ENCODE results near the gene ZNF784. TPM values are rescaled to one million over a fixed set of nuclear protein-coding genes. Genes with fewer than 3 reads are reported as not detected.
"Not testable (repeated sequence)": the region's sequence is repeated elsewhere in the genome, so short reads cannot be mapped to it uniquely, and the experiment has no call there.

ZNF784 gene
- total RNA-seq, 3 donors from 2014 or later (not counting 1 experiment from before 2014, with no cell fraction given), result 6.4 to 7.9 (median 7.1) TPM

DNA sequence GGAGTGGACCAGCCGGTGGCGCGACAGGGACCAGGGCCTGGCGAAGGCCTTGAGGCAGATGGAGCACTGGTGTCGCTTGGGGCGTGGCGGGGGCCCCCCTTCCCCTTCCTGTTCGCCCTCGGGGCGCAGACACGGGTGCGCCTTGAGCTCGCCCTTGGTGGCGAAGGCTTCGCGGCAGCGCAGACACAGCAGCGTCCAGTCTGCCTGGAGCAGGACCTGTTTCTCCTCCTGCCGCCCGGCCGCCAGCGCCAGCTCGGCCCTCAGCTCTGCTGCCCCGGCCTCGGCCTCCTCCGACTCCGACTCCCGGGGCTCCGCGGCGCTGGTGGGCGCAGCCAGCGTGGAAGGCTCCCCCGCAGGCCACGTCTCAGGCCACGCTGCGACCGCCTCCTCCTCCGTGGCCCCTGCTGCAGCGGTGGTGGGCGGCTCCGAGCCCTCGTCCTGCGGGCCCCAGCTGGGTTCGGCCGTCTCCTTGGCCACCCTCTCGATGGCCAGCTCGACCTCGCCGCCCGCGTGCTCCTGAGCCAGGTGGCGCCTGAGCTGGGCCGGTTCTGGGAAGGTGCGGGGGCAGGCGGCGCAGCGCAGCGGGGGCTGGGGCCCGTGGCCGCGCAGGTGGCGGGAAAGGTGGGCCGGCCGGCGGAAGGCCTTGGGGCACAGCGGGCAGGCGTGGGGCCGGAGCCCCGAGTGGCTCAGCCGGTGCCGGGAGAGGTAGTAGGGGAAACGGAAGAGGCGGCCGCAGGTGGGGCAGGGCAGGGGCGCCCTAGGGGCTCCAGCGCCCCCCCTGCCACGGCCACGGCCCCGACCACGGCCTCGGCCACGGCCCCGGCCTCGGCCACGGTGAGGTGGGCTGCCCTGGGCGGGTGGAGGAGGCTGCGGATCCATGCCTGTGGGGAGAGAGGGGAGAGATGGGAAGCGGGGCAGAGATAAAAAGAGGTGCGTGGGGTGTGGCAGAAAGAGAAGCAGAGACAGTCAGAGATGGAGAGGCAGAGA is 45.3 kb downstream of the ZNF784 start:
- H3K27me3 ChIP-seq (ENCODE audit: control insufficient read depth, insufficient read depth, low read length), result no peaks in the 10 kb centered on the region
- H3K27ac ChIP-seq (ENCODE audit: low read length), result no peak overlapping the region
- ATAC-seq, result no peak
- Mint-ChIP-seq H3K36me3 (no peaks in the 10 kb centered on the region), H3K27me3 (ENCODE audit: low read depth in 2 of 2) (no peaks in the 10 kb centered on the region), H3K9me3 (no peaks in the 10 kb centered on the region), H3K4me1 (peaks cover 19 to 21% of the 10 kb centered on the region in 2 donors), H3K27ac (peak overlapping the region; percentile 43 to 82), H3K4me3 (peak overlapping the region; percentile 83)
- no peak for DNase-seq
- H3K36me3 ChIP-seq (ENCODE audit: control insufficient read depth, insufficient read depth, low read length), result no peaks in the 10 kb centered on the region
- H3K4me1 ChIP-seq (ENCODE audit: control insufficient read depth, insufficient read depth, low read length), result peaks cover 20% of the 10 kb centered on the region
- TF ChIP-seq, protein P1, sequence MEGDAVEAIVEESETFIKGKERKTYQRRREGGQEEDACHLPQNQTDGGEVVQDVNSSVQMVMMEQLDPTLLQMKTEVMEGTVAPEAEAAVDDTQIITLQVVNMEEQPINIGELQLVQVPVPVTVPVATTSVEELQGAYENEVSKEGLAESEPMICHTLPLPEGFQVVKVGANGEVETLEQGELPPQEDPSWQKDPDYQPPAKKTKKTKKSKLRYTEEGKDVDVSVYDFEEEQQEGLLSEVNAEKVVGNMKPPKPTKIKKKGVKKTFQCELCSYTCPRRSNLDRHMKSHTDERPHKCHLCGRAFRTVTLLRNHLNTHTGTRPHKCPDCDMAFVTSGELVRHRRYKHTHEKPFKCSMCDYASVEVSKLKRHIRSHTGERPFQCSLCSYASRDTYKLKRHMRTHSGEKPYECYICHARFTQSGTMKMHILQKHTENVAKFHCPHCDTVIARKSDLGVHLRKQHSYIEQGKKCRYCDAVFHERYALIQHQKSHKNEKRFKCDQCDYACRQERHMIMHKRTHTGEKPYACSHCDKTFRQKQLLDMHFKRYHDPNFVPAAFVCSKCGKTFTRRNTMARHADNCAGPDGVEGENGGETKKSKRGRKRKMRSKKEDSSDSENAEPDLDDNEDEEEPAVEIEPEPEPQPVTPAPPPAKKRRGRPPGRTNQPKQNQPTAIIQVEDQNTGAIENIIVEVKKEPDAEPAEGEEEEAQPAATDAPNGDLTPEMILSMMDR (IDR thresholded peaks at IDR 0.05), result no peak
- H3K4me3 ChIP-seq (ENCODE audit: low read length), result no peak overlapping the region
- no peaks in the 10 kb centered on the region for H3K9me3 ChIP-seq (ENCODE audit: control insufficient read depth, insufficient read depth, low read length)
- 94% methylated on average over 90 of the region's 90 CpGs for WGBS (ENCODE audit: insufficient coverage)
- intact Hi-C loops (cut with micrococcal nuclease), result no loop called here

DNA sequence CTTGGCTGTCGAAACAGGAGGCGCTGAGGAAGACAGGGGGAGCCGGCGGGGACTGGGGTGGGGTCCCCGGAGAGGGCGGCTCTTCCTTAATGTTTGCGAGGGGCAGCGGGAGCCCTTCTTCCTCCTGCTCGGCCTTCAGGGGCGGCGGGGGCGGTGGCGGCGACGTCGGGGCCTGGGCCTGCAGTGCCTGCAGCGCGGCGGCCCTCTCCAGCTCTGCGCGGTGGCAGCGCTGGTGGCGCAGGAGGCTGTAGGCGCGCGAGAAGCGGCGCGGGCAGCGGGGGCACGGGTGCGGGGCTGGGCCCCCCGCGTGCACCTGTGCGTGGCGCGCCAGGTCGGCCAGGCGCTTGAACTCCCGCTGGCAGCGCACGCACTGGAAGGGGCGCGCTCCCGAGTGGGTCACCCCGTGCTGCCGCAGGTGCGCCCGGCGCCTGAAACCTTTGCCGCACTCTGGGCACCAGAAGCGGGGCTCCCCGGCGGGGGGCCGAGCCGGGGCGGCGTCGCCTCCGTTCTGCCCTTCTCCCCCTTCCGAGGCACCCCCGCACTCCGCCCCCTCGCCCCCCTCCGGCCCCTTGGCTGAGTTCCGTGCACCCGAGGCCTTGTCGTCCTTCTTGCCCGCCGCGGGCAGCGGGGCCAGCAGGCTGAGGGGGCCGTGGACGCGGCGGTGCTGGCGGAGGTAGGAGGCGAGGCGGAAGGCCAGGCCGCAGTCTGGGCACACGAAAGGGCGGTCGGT is 46.2 kb downstream of the ZNF784 start:
- Mint-ChIP-seq H3K27ac (no peak overlapping the region), H3K4me3 (no peak overlapping the region), H3K9me3 (no peaks in the 10 kb centered on the region), H3K27me3 (ENCODE audit: low read depth in 2 of 2) (no peaks in the 10 kb centered on the region), H3K4me1 (peaks cover 19 to 21% of the 10 kb centered on the region in 2 donors), H3K36me3 (no peaks in the 10 kb centered on the region)
- Histone ChIP-seq H3K27ac (ENCODE audit: low read length) (no peak overlapping the region), H3K36me3 (ENCODE audit: control insufficient read depth, insufficient read depth, low read length) (no peaks in the 10 kb centered on the region), H3K9me3 (ENCODE audit: control insufficient read depth, insufficient read depth, low read length) (no peaks in the 10 kb centered on the region), H3K27me3 (ENCODE audit: control insufficient read depth, insufficient read depth, low read length) (no peaks in the 10 kb centered on the region), H3K4me1 (ENCODE audit: control insufficient read depth, insufficient read depth, low read length) (peaks cover 20% of the 10 kb centered on the region), H3K4me3 (ENCODE audit: low read length) (no peak overlapping the region)
- ATAC-seq (no peak), DNase-seq (no peak)
- intact Hi-C loops (cut with micrococcal nuclease), result no loop called here
- WGBS (ENCODE audit: insufficient coverage), result 97% methylated on average over 83 of the region's 83 CpGs
- TF ChIP-seq, protein P1 (IDR thresholded peaks at IDR 0.05), result no peak

DNA sequence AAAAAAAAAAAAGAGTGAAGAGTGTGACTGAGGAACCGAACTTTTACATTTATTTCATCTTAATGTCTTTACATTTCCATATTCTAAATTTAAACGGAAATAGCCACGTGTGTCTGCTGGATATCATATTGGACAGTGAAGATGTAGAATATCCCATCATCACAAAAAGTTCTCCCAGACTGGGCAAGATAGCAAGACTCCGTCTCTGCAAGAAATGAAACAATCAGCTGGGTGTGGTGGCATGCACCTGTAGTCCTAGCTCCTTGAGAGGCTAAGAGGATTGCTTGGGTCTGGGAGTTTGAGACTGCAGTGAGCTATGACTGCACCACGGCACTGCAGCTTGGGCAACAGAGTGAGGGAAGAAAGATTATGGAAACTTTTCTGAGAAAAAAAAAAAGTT is 47.6 kb downstream of the ZNF784 start:
- Histone ChIP-seq H3K4me3 (ENCODE audit: low read length) (no peak overlapping the region), H3K9me3 (ENCODE audit: control insufficient read depth, insufficient read depth, low read length) (no peaks in the 10 kb centered on the region), H3K4me1 (ENCODE audit: control insufficient read depth, insufficient read depth, low read length) (peaks cover 20% of the 10 kb centered on the region), H3K27ac (ENCODE audit: low read length) (no peak overlapping the region), H3K36me3 (ENCODE audit: control insufficient read depth, insufficient read depth, low read length) (no peaks in the 10 kb centered on the region), H3K27me3 (ENCODE audit: control insufficient read depth, insufficient read depth, low read length) (no peaks in the 10 kb centered on the region)
- no peak for DNase-seq
- H3K36me3 Mint-ChIP-seq, result no peaks in the 10 kb centered on the region
- TF ChIP-seq, protein P1 (IDR thresholded peaks at IDR 0.05), result no peak
- no peak for ATAC-seq
- H3K9me3 Mint-ChIP-seq, result no peaks in the 10 kb centered on the region
- intact Hi-C loops (cut with micrococcal nuclease), result no loop called here
- H3K4me3 Mint-ChIP-seq, result peak overlapping the region; percentile 62
- H3K27ac Mint-ChIP-seq, result no peak overlapping the region
- 100% methylated on average over 2 of the region's 5 CpGs for WGBS (ENCODE audit: insufficient coverage)
- peaks cover 15 to 21% of the 10 kb centered on the region in 2 donors for H3K4me1 Mint-ChIP-seq
- H3K27me3 Mint-ChIP-seq (ENCODE audit: low read depth in 2 of 2), result no peaks in the 10 kb centered on the region

DNA sequence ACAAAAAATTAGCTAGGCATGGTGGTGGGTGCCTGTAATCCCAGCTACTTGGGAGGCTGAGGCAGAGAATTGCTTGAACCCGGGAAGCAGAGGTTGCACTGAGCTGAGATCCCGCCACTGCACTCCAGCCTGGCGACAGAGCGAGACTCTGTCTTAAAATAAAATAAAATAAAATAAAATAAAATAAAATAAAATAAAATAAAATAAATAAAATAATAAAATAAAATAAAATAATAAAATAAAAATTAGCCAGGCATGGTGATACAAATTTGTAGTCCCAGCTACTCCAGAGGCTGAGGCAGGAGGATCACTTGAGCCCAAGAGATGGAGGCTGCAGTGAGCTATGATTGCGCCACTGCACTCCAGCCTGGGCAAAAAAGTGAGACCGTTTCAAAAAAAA is 50.4 kb downstream of the ZNF784 start:
- H3K36me3 Mint-ChIP-seq; ATAC-seq; H3K27ac ChIP-seq (ENCODE audit: low read length); H3K4me1 ChIP-seq (ENCODE audit: control insufficient read depth, insufficient read depth, low read length); H3K4me3 ChIP-seq (ENCODE audit: low read length); intact Hi-C loops (cut with micrococcal nuclease); H3K27me3 ChIP-seq (ENCODE audit: control insufficient read depth, insufficient read depth, low read length); H3K4me3 Mint-ChIP-seq; H3K9me3 ChIP-seq (ENCODE audit: control insufficient read depth, insufficient read depth, low read length); H3K36me3 ChIP-seq (ENCODE audit: control insufficient read depth, insufficient read depth, low read length); H3K27me3 Mint-ChIP-seq (ENCODE audit: low read depth in 2 of 2); DNase-seq; H3K4me1 Mint-ChIP-seq; H3K27ac Mint-ChIP-seq; H3K9me3 Mint-ChIP-seq: not testable (repeated sequence)
- WGBS (ENCODE audit: insufficient coverage), result 79% methylated on average over 2 of the region's 6 CpGs

Data from natural killer cell (primary cell).